ENCODE measurements around the gene TNFRSF6B.

Gene TNFRSF6B

GRCh38 chr20:63699466-63700198, 3.2 kb downstream of the TNFRSF6B start:
- TF ChIP-seq EZH2phosphoT487 (conservative IDR thresholded peaks at IDR 0.05; ENCODE audit: low read length) (no peak), CTCF (IDR thresholded peaks at IDR 0.05; ENCODE audit: insufficient read depth, low read length, poor library complexity, severe bottlenecking) (no peak)
- Histone ChIP-seq H3K27ac (ENCODE audit: low read depth, low read length) (no peak overlapping the region), H3K27me3 (ENCODE audit: low read length) (no peaks in the 10 kb centered on the region), H3K4me3 (ENCODE audit: insufficient read depth, low read length, poor library complexity, severe bottlenecking) (no peak overlapping the region), H4K20me1 (ENCODE audit: low read depth, low read length) (no peaks in the 10 kb centered on the region), H3K4me2 (ENCODE audit: low read depth, low read length, poor library complexity, severe bottlenecking) (no peak overlapping the region), H3K9me3 (ENCODE audit: insufficient read depth, low read length) (no peaks in the 10 kb centered on the region), H3K9ac (ENCODE audit: low read length) (no peak overlapping the region), H3F3A (ENCODE audit: insufficient read depth) (no peaks in the 10 kb centered on the region), H3K9me2 (replicated peaks; ENCODE audit: insufficient read depth, low read length) (no peaks in the 10 kb centered on the region), H3K79me2 (ENCODE audit: insufficient read depth, low read length) (no peaks in the 10 kb centered on the region), H2AFZ (ENCODE audit: low read depth, low read length, severe bottlenecking) (no peak overlapping the region), H3K36me3 (ENCODE audit: low read length) (no peaks in the 10 kb centered on the region)

DNA sequence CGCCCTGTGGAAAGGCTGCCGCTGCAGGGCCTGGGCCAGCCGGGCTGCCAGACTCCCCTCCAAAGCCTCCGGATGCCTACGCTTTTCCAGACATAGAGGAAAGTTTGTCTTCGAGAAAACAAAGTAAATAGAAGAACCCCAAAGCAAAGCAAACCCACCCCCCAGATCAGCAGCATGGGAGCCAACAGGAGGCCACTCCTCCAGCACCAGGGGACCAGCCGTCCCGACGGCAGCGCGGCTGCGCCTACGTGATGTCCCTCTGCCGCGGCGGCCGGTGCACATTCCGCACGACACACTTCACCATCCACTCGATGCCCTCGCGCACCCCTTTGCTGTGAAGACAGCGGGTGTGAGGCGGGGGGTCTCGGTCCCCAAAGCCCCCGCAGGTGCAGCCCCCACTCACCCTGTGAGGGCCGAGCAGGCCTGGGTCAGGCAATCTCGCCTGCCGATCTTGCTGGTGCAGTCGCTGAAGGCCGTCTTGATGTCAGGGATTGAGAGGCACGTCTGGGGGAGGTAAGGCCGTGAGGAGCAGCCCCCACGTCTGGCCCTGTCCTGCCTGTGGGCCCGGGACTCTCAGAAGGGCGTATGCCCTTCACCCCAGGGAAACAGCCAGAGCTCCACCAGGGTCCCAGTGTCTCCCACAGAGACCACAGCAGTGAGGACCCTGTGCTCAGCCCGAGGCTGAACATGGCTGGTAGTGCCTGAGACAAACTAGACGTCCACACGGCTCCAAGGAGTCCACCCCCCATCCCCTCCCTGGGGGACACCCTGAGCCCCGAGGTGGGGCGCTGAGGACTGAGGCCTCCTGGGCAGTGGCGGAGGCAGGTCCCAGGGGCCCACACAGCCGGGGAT, 4.0 kb downstream of the TNFRSF6B start:
- Histone ChIP-seq H3K9me3 (ENCODE audit: insufficient read depth, low read length) (no peaks in the 10 kb centered on the region), H3K4me2 (ENCODE audit: low read depth, low read length, poor library complexity, severe bottlenecking) (no peak overlapping the region), H2AFZ (ENCODE audit: low read depth, low read length, severe bottlenecking) (no peak overlapping the region), H3K27ac (ENCODE audit: low read depth, low read length) (no peak overlapping the region), H3K9ac (ENCODE audit: low read length) (no peak overlapping the region), H3K27me3 (ENCODE audit: low read length) (no peaks in the 10 kb centered on the region), H3K4me3 (ENCODE audit: insufficient read depth, low read length, poor library complexity, severe bottlenecking) (no peak overlapping the region), H3K79me2 (ENCODE audit: insufficient read depth, low read length) (no peaks in the 10 kb centered on the region), H3F3A (ENCODE audit: insufficient read depth) (no peaks in the 10 kb centered on the region), H4K20me1 (ENCODE audit: low read depth, low read length) (no peaks in the 10 kb centered on the region), H3K9me2 (replicated peaks; ENCODE audit: insufficient read depth, low read length) (no peaks in the 10 kb centered on the region), H3K36me3 (ENCODE audit: low read length) (no peaks in the 10 kb centered on the region)
- TF ChIP-seq CTCF (IDR thresholded peaks at IDR 0.05; ENCODE audit: insufficient read depth, low read length, poor library complexity, severe bottlenecking) (no peak), EZH2phosphoT487 (conservative IDR thresholded peaks at IDR 0.05; ENCODE audit: low read length) (no peak)

DNA sequence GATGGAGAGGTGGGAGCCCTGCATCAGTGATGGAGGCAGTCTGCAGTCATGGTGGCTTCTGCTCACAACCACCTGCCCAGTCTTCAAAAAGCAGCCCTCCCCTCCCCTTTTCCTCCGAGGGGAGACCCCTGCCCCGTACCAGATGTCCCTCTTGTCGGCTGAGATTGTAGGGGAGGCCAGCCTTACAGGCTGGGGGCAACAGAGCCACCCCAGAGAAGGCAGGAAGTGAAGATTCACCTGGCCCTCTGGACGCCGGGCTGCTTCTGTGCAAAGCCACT, 4.5 kb downstream of the TNFRSF6B start:
- Histone ChIP-seq H3F3A (ENCODE audit: insufficient read depth) (no peaks in the 10 kb centered on the region), H3K36me3 (ENCODE audit: low read length) (no peaks in the 10 kb centered on the region), H3K4me3 (ENCODE audit: insufficient read depth, low read length, poor library complexity, severe bottlenecking) (no peak overlapping the region), H3K27me3 (ENCODE audit: low read length) (no peaks in the 10 kb centered on the region), H3K9me2 (replicated peaks; ENCODE audit: insufficient read depth, low read length) (no peaks in the 10 kb centered on the region), H3K27ac (ENCODE audit: low read depth, low read length) (no peak overlapping the region), H3K9ac (ENCODE audit: low read length) (no peak overlapping the region), H2AFZ (ENCODE audit: low read depth, low read length, severe bottlenecking) (no peak overlapping the region), H3K9me3 (ENCODE audit: insufficient read depth, low read length) (no peaks in the 10 kb centered on the region), H4K20me1 (ENCODE audit: low read depth, low read length) (no peaks in the 10 kb centered on the region), H3K4me2 (ENCODE audit: low read depth, low read length, poor library complexity, severe bottlenecking) (no peak overlapping the region), H3K79me2 (ENCODE audit: insufficient read depth, low read length) (peaks cover 2% of the 10 kb centered on the region; the same call in 1 of the 2 replicates)
- TF ChIP-seq EZH2phosphoT487 (conservative IDR thresholded peaks at IDR 0.05; ENCODE audit: low read length) (no peak), CTCF (IDR thresholded peaks at IDR 0.05; ENCODE audit: insufficient read depth, low read length, poor library complexity, severe bottlenecking) (no peak)

All from SU-DHL-6 (cell line).